CD1c-positive myeloid dendritic cell (primary cell): ENCODE results near the gene TRMT11.
"Not testable (repeated sequence)": the region's sequence is repeated elsewhere in the genome, so short reads cannot be mapped to it uniquely, and the experiment has no call there.

ENCODE experiments used
- DNase-seq: peaks from one replicate; pipeline ENCODE4 v3.0.0-alpha.2; 2016; ENCODE audit errors: extremely low spot score

Gene TRMT11

GRCh38 chr6:126047648-126048047 is 61.3 kb downstream of the TRMT11 start:
- DNase-seq: no peak

DNA sequence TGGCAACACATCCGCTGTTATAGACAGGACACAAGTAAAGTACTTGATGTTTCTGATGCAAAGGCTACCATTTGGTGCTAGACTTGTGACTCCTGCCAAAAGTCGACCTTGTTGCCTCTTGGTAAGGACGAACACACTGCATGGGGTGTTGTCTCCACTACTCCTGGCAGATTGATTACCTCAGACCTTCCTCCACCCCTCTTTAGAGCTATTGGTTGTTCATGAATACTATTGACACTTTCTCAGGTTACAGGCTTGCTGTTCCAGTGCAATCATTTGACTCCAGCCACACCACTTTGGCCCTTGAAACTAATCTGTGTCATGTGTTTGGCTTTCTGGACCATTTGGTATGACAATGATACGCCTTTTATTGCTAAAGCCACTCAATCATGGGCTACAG is 62.3 kb downstream of the TRMT11 start:
- DNase-seq: no peak

GRCh38 chr6:126050795-126051194 is 64.5 kb downstream of the TRMT11 start:
- DNase-seq: no peak

GRCh38 chr6:126051791-126052190 is 65.5 kb downstream of the TRMT11 start:
- no peak for DNase-seq

GRCh38 chr6:126052485-126052884 is 66.1 kb downstream of the TRMT11 start:
- no peak for DNase-seq

- no peak for DNase-seq
Observed at GRCh38 chr6:126054258-126054702, 67.9 kb downstream of the TRMT11 start.

DNA sequence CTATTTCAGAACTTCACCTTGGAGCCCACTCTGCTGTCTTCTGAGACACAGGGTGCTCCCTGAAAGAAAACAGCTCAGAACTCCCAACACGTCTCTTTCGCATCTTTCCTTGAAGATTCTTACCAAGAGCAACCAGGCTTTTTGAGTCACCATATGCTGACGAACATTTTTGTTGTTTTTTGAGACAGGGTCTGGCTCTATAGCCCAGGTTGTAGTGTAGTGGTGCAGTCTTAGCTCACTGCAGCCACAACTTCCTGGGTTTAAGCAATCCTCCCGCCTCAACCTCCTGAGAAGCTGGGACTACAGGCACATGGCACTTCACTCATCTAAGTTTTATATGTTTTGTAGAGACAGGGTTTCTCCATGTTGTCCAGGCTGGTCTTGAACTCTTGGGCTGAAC is 68.5 kb downstream of the TRMT11 start:
- DNase-seq: no peak

GRCh38 chr6:126055449-126055848 is 69.1 kb downstream of the TRMT11 start:
- DNase-seq: no peak

DNA sequence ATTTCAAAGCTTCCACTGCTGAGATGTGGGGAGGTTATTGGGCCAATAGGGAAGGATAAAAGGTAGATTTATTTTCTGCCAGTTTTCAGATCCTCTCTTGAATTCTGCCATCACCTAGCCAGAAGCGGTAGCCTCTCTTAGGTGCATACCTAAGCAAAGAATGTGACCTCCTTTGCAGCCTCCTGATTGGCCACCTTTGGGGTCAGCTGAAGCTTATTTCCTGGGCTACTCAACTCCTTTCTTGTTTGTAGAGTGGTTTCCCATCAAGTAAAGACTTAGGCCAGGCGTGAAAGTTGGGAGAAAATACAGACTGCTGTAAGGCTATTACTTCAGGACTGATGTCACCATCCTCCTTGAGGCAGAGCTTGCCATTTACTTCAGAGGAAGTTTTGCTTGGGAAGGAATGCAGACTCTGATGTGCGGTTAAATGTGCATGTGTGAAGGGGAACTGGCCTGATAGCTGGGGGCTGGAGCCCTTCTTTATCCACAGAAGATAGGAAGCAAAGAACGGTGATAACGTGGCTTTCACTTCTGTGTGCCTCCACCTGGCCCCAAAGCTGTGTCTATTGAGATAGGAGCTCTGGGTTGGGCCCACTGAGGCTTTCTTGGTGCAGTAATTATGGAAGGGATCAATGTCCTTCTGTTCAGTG is 70.1 kb downstream of the TRMT11 start:
- no peak for DNase-seq

DNA sequence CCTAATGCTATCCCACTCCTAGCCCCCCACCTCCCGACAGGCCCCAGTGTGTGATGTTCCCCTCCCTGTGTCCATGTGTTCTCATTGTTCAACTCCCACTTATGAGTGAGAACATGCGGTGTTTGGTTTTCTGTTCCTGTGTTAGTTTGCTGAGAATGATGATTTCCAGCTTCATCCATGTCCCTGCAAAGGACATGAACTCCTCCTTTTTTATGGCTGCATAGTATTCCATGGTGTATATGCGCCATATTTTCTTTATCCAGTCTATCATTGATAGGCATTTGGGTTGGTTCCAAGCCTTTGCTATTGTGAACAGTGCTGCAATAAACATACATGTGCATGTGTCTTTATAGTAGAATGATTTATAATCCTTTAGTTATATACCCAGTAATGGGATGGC is 71.7 kb downstream of the TRMT11 start:
- not testable (repeated sequence) for DNase-seq

- no peak for DNase-seq
Observed at GRCh38 chr6:126060400-126060799, 74.1 kb downstream of the TRMT11 start.

DNA sequence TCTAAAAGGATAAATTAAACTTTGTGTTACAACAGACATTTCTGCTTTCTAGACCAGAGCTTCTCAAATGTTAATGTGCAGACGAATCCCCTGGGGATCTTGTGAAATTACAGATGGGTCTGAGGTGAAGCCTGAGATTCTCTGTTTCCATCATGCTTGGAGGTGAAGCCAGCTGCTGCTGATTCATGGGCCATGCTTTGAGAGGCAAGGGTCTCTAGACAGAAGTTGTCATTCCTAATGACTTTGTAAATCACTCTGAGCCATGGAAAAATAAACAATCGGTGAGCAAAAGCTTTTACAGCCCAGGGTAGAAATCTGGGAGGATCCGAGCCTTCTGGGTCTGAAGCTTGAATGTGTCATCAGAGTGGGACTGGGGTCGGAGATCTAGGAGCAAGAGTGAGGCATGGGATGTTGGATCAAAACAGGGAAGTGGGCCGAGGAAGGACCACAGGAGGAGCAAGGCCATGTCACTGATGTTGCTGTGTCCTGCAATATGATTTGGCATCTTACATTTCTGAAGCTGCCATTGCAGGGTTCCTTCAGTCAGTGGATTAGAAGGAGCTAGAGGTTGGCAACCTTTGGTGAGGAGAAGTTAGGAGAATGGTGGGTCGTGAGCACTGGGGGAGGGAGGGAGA is 77.3 kb downstream of the TRMT11 start:
- no peak for DNase-seq

GRCh38 chr6:126064257-126064747 is 78.0 kb downstream of the TRMT11 start:
- DNase-seq: no peak

DNA sequence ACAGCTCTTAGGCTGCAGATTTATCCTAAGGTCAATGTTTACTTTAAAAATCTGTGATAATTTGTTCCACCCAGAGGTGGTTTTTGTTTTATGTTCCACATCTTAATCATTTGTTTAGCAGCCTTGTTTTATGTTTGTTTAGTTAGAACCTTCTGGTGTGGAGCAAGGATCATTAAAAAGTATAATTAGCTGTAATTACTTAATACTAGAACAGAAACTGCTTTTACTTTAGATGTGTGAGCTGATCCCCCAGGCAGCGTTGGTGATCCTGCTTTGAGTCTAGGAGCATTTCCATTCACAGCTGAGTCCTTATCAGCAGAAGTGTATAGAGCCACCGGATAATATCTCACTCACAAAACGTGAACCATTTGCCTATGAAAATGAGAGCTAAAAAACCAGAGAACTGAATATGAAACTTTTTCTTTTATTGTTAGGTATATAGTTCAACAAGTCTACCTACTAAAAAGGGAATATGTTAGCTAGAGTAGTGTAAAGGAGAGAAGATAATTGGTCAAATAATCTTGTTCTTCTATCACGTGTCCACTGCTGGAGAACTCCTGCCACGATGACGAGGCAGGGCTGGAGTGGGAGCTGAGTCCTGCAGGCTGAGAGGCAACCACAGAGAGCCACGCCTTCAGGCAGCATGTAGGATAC is 78.5 kb downstream of the TRMT11 start:
- no peak for DNase-seq

DNA sequence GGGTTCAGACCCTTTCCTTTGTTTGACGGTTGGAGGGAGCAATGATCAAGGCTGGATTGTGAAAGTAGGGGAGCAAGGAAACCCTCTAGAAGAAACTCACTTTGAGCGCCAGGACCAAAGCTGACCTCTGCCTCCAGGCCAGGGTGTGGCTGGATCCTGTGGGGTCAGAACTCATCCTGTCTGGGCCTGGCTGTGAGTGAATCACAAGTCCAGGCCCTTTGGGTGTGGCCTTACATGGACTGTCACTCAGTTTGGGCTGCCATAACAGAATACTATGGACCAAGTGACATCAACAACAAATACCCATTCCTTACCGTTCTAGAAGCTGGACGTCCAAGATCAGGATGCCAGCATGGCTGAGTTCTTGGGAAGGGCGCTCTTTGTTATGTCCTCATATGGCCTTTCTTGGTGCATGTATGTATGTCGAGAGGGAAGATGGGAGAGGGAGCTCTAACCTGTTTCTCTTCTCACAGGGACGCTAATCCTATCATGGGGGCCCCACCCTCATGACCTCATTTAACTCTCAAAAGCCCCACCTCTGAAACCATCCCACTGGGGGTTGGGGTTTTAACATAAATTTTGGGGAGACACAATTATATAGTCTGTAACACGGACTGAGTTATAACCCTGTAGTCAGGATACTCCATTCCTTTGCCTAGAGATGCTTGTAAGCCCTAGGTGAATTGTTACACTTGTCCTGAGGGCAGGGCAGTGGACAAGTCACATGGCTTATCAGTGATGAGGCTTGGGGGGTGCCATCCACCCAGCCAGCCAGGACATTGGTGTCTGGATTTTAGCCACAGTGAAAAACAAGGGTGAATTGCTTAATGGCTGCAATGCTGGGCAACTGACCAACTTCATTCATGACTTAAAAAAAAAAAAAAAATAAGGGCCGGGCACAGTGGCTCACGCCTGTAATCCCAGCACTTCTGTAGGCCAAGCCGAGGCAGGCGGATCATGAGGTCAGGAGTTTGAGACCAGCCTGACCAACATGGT is 80.0 kb downstream of the TRMT11 start:
- no peak for DNase-seq

- no peak for DNase-seq
Observed at GRCh38 chr6:126067073-126067472, 80.7 kb downstream of the TRMT11 start.

DNA sequence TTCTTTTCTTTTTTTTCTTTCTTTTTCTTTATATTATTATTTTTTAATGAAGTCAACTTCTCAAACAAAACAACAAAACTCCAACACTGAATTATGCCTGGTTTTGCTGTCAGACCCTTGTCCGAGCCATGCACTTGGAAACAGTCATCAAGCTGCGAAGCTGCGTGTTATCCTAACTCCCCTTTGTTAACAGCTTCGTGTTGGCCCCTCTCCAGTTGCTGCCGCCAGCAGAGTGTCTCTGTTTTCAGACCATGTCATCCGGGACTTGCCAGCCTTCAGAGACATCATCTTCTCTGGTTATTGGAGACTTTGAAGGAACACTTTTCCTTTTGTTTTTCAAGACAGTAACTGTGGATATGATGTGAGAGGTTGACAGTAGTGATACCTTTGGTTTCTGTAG is 83.1 kb downstream of the TRMT11 start:
- DNase-seq: no peak

DNA sequence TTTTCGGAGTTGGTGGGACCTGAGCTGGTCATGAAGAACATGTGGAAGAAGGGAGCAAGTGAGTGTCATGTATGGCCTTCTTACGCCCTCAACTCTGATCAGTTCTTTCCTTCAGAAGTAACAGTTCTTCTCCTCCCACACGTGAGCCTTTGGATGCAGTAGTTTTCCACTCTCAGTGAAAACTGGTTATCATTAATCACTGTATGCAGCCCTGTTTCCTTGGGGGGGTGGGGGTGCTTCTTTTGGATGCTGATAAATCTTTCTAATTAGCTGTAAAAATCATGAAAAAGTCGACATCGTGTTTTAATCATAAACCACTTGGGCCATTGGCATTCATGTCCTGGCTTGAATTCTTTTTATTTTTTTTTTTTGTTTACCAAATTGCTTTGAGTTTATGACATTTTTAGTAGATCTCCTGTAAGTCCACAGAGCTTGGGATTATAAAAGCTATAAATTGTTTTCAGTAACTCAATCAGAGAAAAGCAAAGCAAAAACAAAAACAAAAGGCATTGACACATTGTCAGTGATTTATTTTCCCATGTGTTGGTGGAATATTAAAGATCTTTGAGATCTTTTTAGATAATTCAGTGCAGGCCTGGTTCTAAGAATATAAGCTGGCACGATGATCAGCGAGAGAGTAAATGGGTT is 84.8 kb downstream of the TRMT11 start:
- no peak for DNase-seq

GRCh38 chr6:126072172-126072571 is 85.8 kb downstream of the TRMT11 start:
- DNase-seq: no peak

DNA sequence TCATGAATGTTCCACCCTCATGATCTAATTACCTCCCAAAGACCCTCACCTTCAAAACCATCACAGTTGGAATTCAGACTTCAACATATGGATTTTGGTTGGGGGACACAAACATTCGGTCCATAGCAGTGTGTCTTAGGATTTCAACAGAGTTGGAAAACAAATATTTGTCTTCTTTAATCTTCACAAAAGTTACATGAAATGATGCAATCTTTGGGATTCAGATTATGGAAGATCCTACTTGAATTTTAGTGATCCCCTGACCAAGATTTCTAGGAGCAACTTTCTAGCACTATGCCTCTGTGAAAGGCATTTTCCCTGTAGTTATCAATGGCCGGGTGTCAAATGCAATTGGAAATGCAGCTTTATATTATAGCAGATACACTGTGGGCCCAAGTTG is 86.5 kb downstream of the TRMT11 start:
- DNase-seq: no peak

DNA sequence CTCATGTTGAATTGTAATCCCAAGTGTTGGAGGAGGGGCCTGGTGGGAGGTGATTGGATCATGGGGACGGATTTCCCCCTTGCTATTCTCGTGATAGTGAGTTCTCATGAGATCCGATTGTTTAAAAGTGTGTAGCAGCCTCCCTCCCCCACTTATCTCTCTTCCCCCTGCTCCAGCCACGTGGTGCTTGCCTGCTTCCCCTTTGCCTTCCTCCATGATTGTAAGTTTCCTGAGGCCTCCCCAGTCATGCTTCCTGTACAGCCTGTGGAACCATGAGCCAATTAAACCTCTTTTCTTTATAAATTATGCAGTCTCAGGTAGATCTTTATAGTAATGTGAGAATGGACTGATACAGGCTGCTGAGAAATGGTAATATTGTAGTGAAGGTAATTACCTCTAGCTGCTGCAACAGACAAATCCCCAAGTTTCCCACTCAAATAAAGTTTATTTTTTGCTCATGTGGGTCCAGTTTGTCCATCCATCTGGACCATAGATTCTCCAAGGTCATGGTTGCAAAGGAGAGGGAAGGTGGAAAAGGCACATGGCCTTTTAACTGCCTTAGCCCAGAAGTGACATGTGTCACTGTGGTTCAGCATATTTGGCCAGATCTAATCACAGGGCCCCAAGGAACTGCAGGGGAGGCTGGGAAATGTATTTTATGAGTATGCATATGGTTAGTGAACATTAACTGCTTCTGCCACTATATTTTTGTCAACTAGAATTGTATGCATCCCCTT is 89.2 kb downstream of the TRMT11 start:
- no peak for DNase-seq
